SK-N-SH (cell line): ENCODE data around the gene MAS1L. TPM values are rescaled to one million over a fixed set of nuclear protein-coding genes. Genes with fewer than 3 reads are reported as not detected.

Source experiments
- CTCF ChIA-PET: fragments of 300-600, 350-600 bp; formaldehyde crosslinking; extraction: SDS; loops from one replicate; lab custom pipeline; 2021; lab: Yijun Ruan, JAX
- POLR2A ChIA-PET: fragments of 350-600 bp; sonication (Branson Sonifier 250); formaldehyde crosslinking; extraction: SDS; loops from one replicate; lab custom pipeline; 2020; ENCODE audit warnings: antibody characterized with exemption, inconsistent platforms; lab: Yijun Ruan, JAX
- DNase-seq: peaks from one replicate; pipeline ENCODE4 v3.0.0; 2012
- H2AFZ ChIP-seq: fragments of 200-600 bp; sonication (generic); 2 replicates; pipeline ENCODE4 v1.8.1; 2016; ENCODE audit warnings: antibody characterized with exemption, mild to moderate bottlenecking, low read depth
- H3F3A ChIP-seq: fragments of 200-600 bp; sonication (generic); replicated peaks from 2 replicates; pipeline ENCODE3; 2016; ENCODE audit warnings: antibody characterized with exemption, mild to moderate bottlenecking; ENCODE audit not compliant: insufficient read depth
- H3K27ac ChIP-seq, 2 experiments: fragments of 200-500 bp in 1 of 2; fragments of 200-600 bp in 1 of 2; sonication (Bioruptor generic) in 1 of 2; sonication (generic), shearing (Covaris generic) in 1 of 2; 2 replicates each; pipeline versions ENCODE4 v1.5.1 to v1.6.1; 2014 to 2016; ENCODE audit warnings: low read depth in 2 of 2, inconsistent platforms in 1 of 2, low read length in 1 of 2, mild to moderate bottlenecking in 1 of 2, mixed read lengths in 1 of 2
- H3K27me3 ChIP-seq: fragments of 200-600 bp; sonication (generic), shearing (Covaris generic); 2 replicates; pipeline ENCODE4 v1.6.1; 2016; ENCODE audit warnings: mixed run types; ENCODE audit not compliant: insufficient read depth
- H3K36me3 ChIP-seq, 2 experiments: fragments of 200-500 bp in 1 of 2; fragments of 200-600 bp in 1 of 2; sonication (Bioruptor generic) in 1 of 2; sonication (generic) in 1 of 2; replicated peaks in 1 of 2; 2 replicates each; pipeline versions ENCODE3 to v1.5.1; 2014 to 2016; ENCODE audit warnings: low read length in 1 of 2, mild to moderate bottlenecking in 1 of 2; ENCODE audit not compliant: insufficient read depth in 2 of 2, control insufficient read depth in 1 of 2
- H3K4me1 ChIP-seq, 2 experiments: fragments of 200-500 bp in 1 of 2; fragments of 200-600 bp in 1 of 2; sonication (Bioruptor generic) in 1 of 2; sonication (generic), shearing (Covaris generic) in 1 of 2; 2 replicates each; pipeline versions ENCODE4 v1.5.1 to v1.6.1; 2014 to 2016; ENCODE audit warnings: low read depth in 1 of 2, low read length in 1 of 2, mixed run types in 1 of 2; ENCODE audit not compliant: insufficient read depth in 2 of 2, control insufficient read depth in 1 of 2
- H3K4me2 ChIP-seq: fragments of 200-600 bp; sonication (generic), shearing (Covaris generic); 2 replicates; pipeline ENCODE4 v1.6.1; 2017; ENCODE audit warnings: mixed run types
- H3K4me3 ChIP-seq, 2 experiments: fragments of 200-500 bp in 1 of 2; fragments of 200-600 bp in 1 of 2; sonication (Bioruptor generic) in 1 of 2; sonication (generic), shearing (Covaris generic) in 1 of 2; 2 replicates each; pipeline versions ENCODE4 v1.5.1 to v1.8.1; 2014 to 2016; ENCODE audit warnings: low read depth in 2 of 2, inconsistent platforms in 1 of 2, low read length in 1 of 2, mild to moderate bottlenecking in 1 of 2, mixed read lengths in 1 of 2, moderate library complexity in 1 of 2
- H3K79me2 ChIP-seq: fragments of 200-600 bp; sonication (generic); 2 replicates; pipeline ENCODE4 v1.8.1; 2017; ENCODE audit warnings: mild to moderate bottlenecking; ENCODE audit not compliant: insufficient read depth
- H3K9ac ChIP-seq: fragments of 200-600 bp; sonication (generic); 2 replicates; pipeline ENCODE4 v1.6.1; 2017; ENCODE audit warnings: mixed run types
- H3K9me2 ChIP-seq: fragments of 200-600 bp; sonication (generic); 2 replicates; pipeline ENCODE4 v1.6.1; 2017; ENCODE audit warnings: mixed run types
- H3K9me3 ChIP-seq: fragments of 200-600 bp; sonication (generic); 2 replicates; pipeline ENCODE4 v1.6.1; 2017; ENCODE audit warnings: mixed run types, mild to moderate bottlenecking, moderate library complexity
- H4K20me1 ChIP-seq: fragments of 200-600 bp; sonication (generic); 2 replicates; pipeline ENCODE4 v1.6.1; 2017; ENCODE audit warnings: mild to moderate bottlenecking, mixed run types; ENCODE audit not compliant: insufficient read depth
- CTCF ChIP-seq: fragments of 200-600 bp; sonication (generic); IDR thresholded peaks from 2 replicates; pipeline ENCODE4 v1.6.1; 2017; ENCODE audit warnings: antibody characterized with exemption, mild to moderate bottlenecking, moderate library complexity
- ELF1 ChIP-seq: IDR thresholded peaks from 2 replicates; pipeline ENCODE4 v1.4.0; 2012
- FOSL2 ChIP-seq: IDR thresholded peaks from 2 replicates; pipeline ENCODE4 v1.4.0; 2012; ENCODE audit warnings: low read depth, mild to moderate bottlenecking, moderate library complexity, borderline replicate concordance
- IRF3 ChIP-seq: fragments of 150-350 bp; IDR thresholded peaks from 2 replicates; pipeline ENCODE4 v1.6.1; 2016; ENCODE audit warnings: mild to moderate bottlenecking, low read depth, low read length
- MAX ChIP-seq: IDR thresholded peaks from 2 replicates; pipeline ENCODE4 v1.4.0; 2012; ENCODE audit warnings: low read depth
- NFIC ChIP-seq: IDR thresholded peaks from 2 replicates; pipeline ENCODE4 v1.4.0; 2012; ENCODE audit warnings: borderline replicate concordance
- PBX3 ChIP-seq: IDR thresholded peaks from 2 replicates; pipeline ENCODE4; 2012
- RFX5 ChIP-seq: IDR thresholded peaks from 2 replicates; pipeline ENCODE4 v1.6.1; 2012; ENCODE audit warnings: mild to moderate bottlenecking, improper control_type of control experiment, low read length
- SIN3A ChIP-seq: IDR thresholded peaks from 2 replicates; pipeline ENCODE4 v1.6.1; 2012; ENCODE audit warnings: low read depth, mild to moderate bottlenecking, low read length, moderate library complexity, borderline replicate concordance
- USF2 ChIP-seq: fragments of 150-350 bp; IDR thresholded peaks from 2 replicates; pipeline ENCODE4 v1.6.1; 2017; ENCODE audit warnings: antibody characterized with exemption, low read length, low read depth, borderline replicate concordance
- YY1 ChIP-seq: IDR thresholded peaks from 2 replicates; pipeline ENCODE4 v1.4.0; 2012; ENCODE audit warnings: low read depth, mild to moderate bottlenecking
- WGBS: methylation state at CpG from one replicate; pipeline ENCODE4 v1.1.6; 2017; ENCODE audit warnings: low lambda C conversion rate; 5-methylcytosine and 5-hydroxymethylcytosine counted together
- polyA plus RNA-seq, 3 experiments: library from polyadenylated mRNA; depleted of rRNA; stranded (reverse); fragments of >200 nt; gene quantifications; 2 replicates each; pipeline ENCODE4 v1.2.3, GENCODE V29; 2012

Gene MAS1L
- polyA plus RNA-seq, 1 of the 3 experiments (the other 2 are of a cell fraction): not detected

GRCh38 chr6:29502597-29502996, 14.8 kb upstream of the MAS1L start:
- H3K9ac ChIP-seq: no peak overlapping the region
- H3K79me2 ChIP-seq: no peaks in the 10 kb centered on the region
- 0 out of 4 replicates have a peak, but pooled peaks cover 0 to 7% of the 10 kb centered on the region in 2 experiments for H3K4me1 ChIP-seq
- TF ChIP-seq PBX3 (no peak), FOSL2 (no peak), CTCF (no peak), YY1 (no peak), USF2 (no peak), NFIC (no peak), MAX (no peak)
- no peak for DNase-seq
- ChIA-PET POLR2A (no interaction called here), CTCF (no interaction called here)
- H3K27ac ChIP-seq: peak overlapping the region in 1 of 2 experiments; percentile 52; a peak in 2 of 4 replicates
- H3F3A ChIP-seq: no peaks in the 10 kb centered on the region
- no peaks in the 10 kb centered on the region for H3K9me3 ChIP-seq
- peak overlapping the region; percentile 8; the same call in 1 of the 2 replicates for H3K4me2 ChIP-seq
- no peaks in the 10 kb centered on the region for H4K20me1 ChIP-seq
- peaks cover 40% of the 10 kb centered on the region for H3K27me3 ChIP-seq
- WGBS: 8% methylated on average over 4 of the region's 5 CpGs
- H3K4me3 ChIP-seq: no peak overlapping the region
- no peaks in the 10 kb centered on the region for H3K9me2 ChIP-seq
- H2AFZ ChIP-seq: no peak overlapping the region; the same call in 1 of the 2 replicates
- no peaks in the 10 kb centered on the region for H3K36me3 ChIP-seq

GRCh38 chr6:29502181-29502580, 14.4 kb upstream of the MAS1L start:
- peaks cover 42% of the 10 kb centered on the region for H3K27me3 ChIP-seq
- 0 out of 4 replicates have a peak, but pooled peaks cover 0 to 7% of the 10 kb centered on the region in 2 experiments for H3K4me1 ChIP-seq
- POLR2A ChIA-PET: no interaction called here
- TF ChIP-seq IRF3: no peak
- TF ChIP-seq CTCF: no peak
- no peak for TF ChIP-seq SIN3A
- no peak for TF ChIP-seq RFX5
- no peak for TF ChIP-seq ELF1
- H3K9ac ChIP-seq: no peak overlapping the region
- H2AFZ ChIP-seq: no peak overlapping the region
- no peaks in the 10 kb centered on the region for H3K9me3 ChIP-seq
- CTCF ChIA-PET: no interaction called here
- WGBS: 0% methylated on average over 3 of the region's 3 CpGs
- H3K79me2 ChIP-seq: no peaks in the 10 kb centered on the region
- peak overlapping the region; percentile 8; the same call in 1 of the 2 replicates for H3K4me2 ChIP-seq
- no peaks in the 10 kb centered on the region for H3K9me2 ChIP-seq
- H3K36me3 ChIP-seq: no peaks in the 10 kb centered on the region
- H4K20me1 ChIP-seq: no peaks in the 10 kb centered on the region
- H3K27ac ChIP-seq: peak overlapping the region in 1 of 2 experiments; percentile 52; a peak in 1 of 4 replicates
- H3K4me3 ChIP-seq: no peak overlapping the region
- DNase-seq: no peak
- no peaks in the 10 kb centered on the region for H3F3A ChIP-seq
